ENCODE data around the gene RPS6KL1.

RPS6KL1 gene

GRCh38 chr14:74886001-74886400 is 37.1 kb downstream of the RPS6KL1 start:
- H3K36me3 ChIP-seq (ENCODE audit: control insufficient read depth in 2 of 2, insufficient read depth in 2 of 2, low read length in 2 of 2), result peaks cover 17 to 20% of the 10 kb centered on the region in 2 donors
- H3K9ac ChIP-seq (ENCODE audit: low read length in 2 of 2), result no peak overlapping the region
- no peaks in the 10 kb centered on the region for H3K27me3 ChIP-seq (ENCODE audit: control insufficient read depth in 1 of 2, insufficient read depth in 2 of 2, low read length in 2 of 2)
- peaks cover 31% of the 10 kb centered on the region for H3K4me1 ChIP-seq (ENCODE audit: control insufficient read depth, insufficient read depth, low read length)
- H3K4me3 ChIP-seq (ENCODE audit: low read length in 2 of 2), result no peak overlapping the region
- H3K27ac ChIP-seq (ENCODE audit: low read length), result no peak overlapping the region
- no peaks in the 10 kb centered on the region for H3K9me3 ChIP-seq (ENCODE audit: control insufficient read depth in 2 of 2, low read length in 2 of 2)

GRCh38 chr14:74882103-74882920 is 40.7 kb downstream of the RPS6KL1 start:
- no peaks in the 10 kb centered on the region for H3K9me3 ChIP-seq (ENCODE audit: control insufficient read depth in 2 of 2, low read length in 2 of 2)
- peaks cover 28% of the 10 kb centered on the region for H3K4me1 ChIP-seq (ENCODE audit: control insufficient read depth, insufficient read depth, low read length)
- no peaks in the 10 kb centered on the region for H3K27me3 ChIP-seq (ENCODE audit: control insufficient read depth in 1 of 2, insufficient read depth in 2 of 2, low read length in 2 of 2)
- H3K27ac ChIP-seq (ENCODE audit: low read length), result peak overlapping the region; percentile 90
- H3K36me3 ChIP-seq (ENCODE audit: control insufficient read depth in 2 of 2, insufficient read depth in 2 of 2, low read length in 2 of 2), result peaks cover 0 to 6% of the 10 kb centered on the region in 2 donors
- peak overlapping the region; percentile 90 to 94 for H3K9ac ChIP-seq (ENCODE audit: low read length in 2 of 2)
- peak overlapping the region; percentile 97 for H3K4me3 ChIP-seq (ENCODE audit: low read length in 2 of 2)

- Histone ChIP-seq H3K9me3 (ENCODE audit: control insufficient read depth in 2 of 2, low read length in 2 of 2) (no peaks in the 10 kb centered on the region), H3K36me3 (ENCODE audit: control insufficient read depth in 2 of 2, insufficient read depth in 2 of 2, low read length in 2 of 2) (peaks cover 0 to 6% of the 10 kb centered on the region in 2 donors), H3K27ac (ENCODE audit: low read length) (peak within 1 kb of the TSS; percentile 90), H3K27me3 (ENCODE audit: control insufficient read depth in 1 of 2, insufficient read depth in 2 of 2, low read length in 2 of 2) (no peaks in the 10 kb centered on the region), H3K4me3 (ENCODE audit: low read length in 2 of 2) (peak within 1 kb of the TSS; percentile 97), H3K9ac (ENCODE audit: low read length in 2 of 2) (peak within 1 kb of the TSS; percentile 90 to 94), H3K4me1 (ENCODE audit: control insufficient read depth, insufficient read depth, low read length) (peaks cover 28% of the 10 kb centered on the region)
Observed at GRCh38 chr14:74881431-74882102, 41.5 kb downstream of the RPS6KL1 start, which contains the start of gene DLST. DLST (plus strand) TSS chr14:74881916; CDS start chr14:74881954, 38 bp downstream.

GRCh38 chr14:74879427-74880182 is 43.5 kb downstream of the RPS6KL1 start:
- Histone ChIP-seq H3K27ac (ENCODE audit: low read length) (no peak overlapping the region), H3K4me3 (ENCODE audit: low read length in 2 of 2) (no peak overlapping the region), H3K9me3 (ENCODE audit: control insufficient read depth in 2 of 2, low read length in 2 of 2) (no peaks in the 10 kb centered on the region), H3K4me1 (ENCODE audit: control insufficient read depth, insufficient read depth, low read length) (peaks cover 22% of the 10 kb centered on the region), H3K36me3 (ENCODE audit: control insufficient read depth in 2 of 2, insufficient read depth in 2 of 2, low read length in 2 of 2) (no peaks in the 10 kb centered on the region), H3K9ac (ENCODE audit: low read length in 2 of 2) (no peak overlapping the region), H3K27me3 (ENCODE audit: control insufficient read depth in 1 of 2, insufficient read depth in 2 of 2, low read length in 2 of 2) (no peaks in the 10 kb centered on the region)

GRCh38 chr14:74875941-74876913 is 46.8 kb downstream of the RPS6KL1 start, which contains the start of gene PROX2:
PROX2 (minus strand) TSS chr14:74876145; CDS start chr14:74863834, 12,311 bp downstream.
- Histone ChIP-seq H3K27me3 (ENCODE audit: control insufficient read depth in 1 of 2, insufficient read depth in 2 of 2, low read length in 2 of 2) (no peaks in the 10 kb centered on the region), H3K9me3 (ENCODE audit: control insufficient read depth in 2 of 2, low read length in 2 of 2) (no peaks in the 10 kb centered on the region), H3K9ac (ENCODE audit: low read length in 2 of 2) (no peak within 1 kb of the TSS), H3K4me1 (ENCODE audit: control insufficient read depth, insufficient read depth, low read length) (peaks cover 4% of the 10 kb centered on the region), H3K36me3 (ENCODE audit: control insufficient read depth in 2 of 2, insufficient read depth in 2 of 2, low read length in 2 of 2) (no peaks in the 10 kb centered on the region), H3K27ac (ENCODE audit: low read length) (no peak within 1 kb of the TSS), H3K4me3 (ENCODE audit: low read length in 2 of 2) (no peak within 1 kb of the TSS)

GRCh38 chr14:74875204-74875603 is 47.9 kb downstream of the RPS6KL1 start:
- Histone ChIP-seq H3K36me3 (ENCODE audit: control insufficient read depth in 2 of 2, insufficient read depth in 2 of 2, low read length in 2 of 2) (no peaks in the 10 kb centered on the region), H3K9me3 (ENCODE audit: control insufficient read depth in 2 of 2, low read length in 2 of 2) (no peaks in the 10 kb centered on the region), H3K4me1 (ENCODE audit: control insufficient read depth, insufficient read depth, low read length) (no peaks in the 10 kb centered on the region), H3K27ac (ENCODE audit: low read length) (no peak overlapping the region), H3K9ac (ENCODE audit: low read length in 2 of 2) (no peak overlapping the region), H3K27me3 (ENCODE audit: control insufficient read depth in 1 of 2, insufficient read depth in 2 of 2, low read length in 2 of 2) (no peaks in the 10 kb centered on the region), H3K4me3 (ENCODE audit: low read length in 2 of 2) (no peak overlapping the region)

GRCh38 chr14:74871819-74872218 is 51.2 kb downstream of the RPS6KL1 start:
- Histone ChIP-seq H3K9ac (ENCODE audit: low read length in 2 of 2) (no peak overlapping the region), H3K36me3 (ENCODE audit: control insufficient read depth in 2 of 2, insufficient read depth in 2 of 2, low read length in 2 of 2) (no peaks in the 10 kb centered on the region), H3K27ac (ENCODE audit: low read length) (no peak overlapping the region), H3K27me3 (ENCODE audit: control insufficient read depth in 1 of 2, insufficient read depth in 2 of 2, low read length in 2 of 2) (no peaks in the 10 kb centered on the region), H3K4me1 (ENCODE audit: control insufficient read depth, insufficient read depth, low read length) (no peaks in the 10 kb centered on the region), H3K4me3 (ENCODE audit: low read length in 2 of 2) (no peak overlapping the region), H3K9me3 (ENCODE audit: control insufficient read depth in 2 of 2, low read length in 2 of 2) (no peaks in the 10 kb centered on the region)

- Histone ChIP-seq H3K4me1 (ENCODE audit: control insufficient read depth, insufficient read depth, low read length) (no peaks in the 10 kb centered on the region), H3K4me3 (ENCODE audit: low read length in 2 of 2) (no peak overlapping the region), H3K9ac (ENCODE audit: low read length in 2 of 2) (no peak overlapping the region), H3K27me3 (ENCODE audit: control insufficient read depth in 1 of 2, insufficient read depth in 2 of 2, low read length in 2 of 2) (no peaks in the 10 kb centered on the region), H3K9me3 (ENCODE audit: control insufficient read depth in 2 of 2, low read length in 2 of 2) (no peaks in the 10 kb centered on the region), H3K27ac (ENCODE audit: low read length) (no peak overlapping the region), H3K36me3 (ENCODE audit: control insufficient read depth in 2 of 2, insufficient read depth in 2 of 2, low read length in 2 of 2) (no peaks in the 10 kb centered on the region)
Observed at GRCh38 chr14:74868739-74869138, 54.3 kb downstream of the RPS6KL1 start.

- Histone ChIP-seq H3K9ac (ENCODE audit: low read length in 2 of 2) (no peak overlapping the region), H3K4me1 (ENCODE audit: control insufficient read depth, insufficient read depth, low read length) (no peaks in the 10 kb centered on the region), H3K4me3 (ENCODE audit: low read length in 2 of 2) (no peak overlapping the region), H3K36me3 (ENCODE audit: control insufficient read depth in 2 of 2, insufficient read depth in 2 of 2, low read length in 2 of 2) (no peaks in the 10 kb centered on the region), H3K27ac (ENCODE audit: low read length) (no peak overlapping the region), H3K9me3 (ENCODE audit: control insufficient read depth in 2 of 2, low read length in 2 of 2) (no peaks in the 10 kb centered on the region), H3K27me3 (ENCODE audit: control insufficient read depth in 1 of 2, insufficient read depth in 2 of 2, low read length in 2 of 2) (no peaks in the 10 kb centered on the region)
Observed at GRCh38 chr14:74867673-74868072, 55.4 kb downstream of the RPS6KL1 start.

Data from stomach smooth muscle (tissue), 2 donors.